Measurements from ENCODE around the gene NR2F2. TPM values are rescaled to one million over a fixed set of nuclear protein-coding genes. Genes with fewer than 3 reads are reported as not detected.
A peak's percentile ranks its signal among the peaks of the same experiment; 100 is the strongest.

NR2F2 gene
- polyA plus RNA-seq, 1 donor from 2014 or later, result 0.07 TPM

GRCh38 chr15:96322536-96323318, 7.8 kb upstream of the NR2F2 start:
- Histone ChIP-seq H3K4me2 (ENCODE audit: low read length) (no peak overlapping the region), H3K36me3 (ENCODE audit: insufficient read depth, low read length) (no peaks in the 10 kb centered on the region), H3K9me2 (ENCODE audit: insufficient read depth, low read length) (no peaks in the 10 kb centered on the region), H3K27ac (ENCODE audit: low read length) (no peak overlapping the region), H3K79me2 (replicated peaks; ENCODE audit: insufficient read depth, low read length) (no peaks in the 10 kb centered on the region), H3K4me3 (ENCODE audit: low read length) (no peak overlapping the region), H4K20me1 (ENCODE audit: insufficient read depth) (no peaks in the 10 kb centered on the region), H3F3A (ENCODE audit: insufficient read depth, low read length, poor library complexity, severe bottlenecking) (no peaks in the 10 kb centered on the region), H3K9ac (ENCODE audit: low read length) (no peak overlapping the region), H3K9me3 (ENCODE audit: low read length) (no peaks in the 10 kb centered on the region), H3K27me3 (ENCODE audit: insufficient read depth, low read depth, low read length) (peaks cover 100% of the 10 kb centered on the region), H2AFZ (ENCODE audit: low read depth, low read length) (no peak overlapping the region)
- peak; percentile 95 for TF ChIP-seq EZH2 (IDR thresholded peaks at IDR 0.05; ENCODE audit: borderline replicate concordance, insufficient read depth, low read length, poor library complexity, severe bottlenecking)
- TF ChIP-seq, protein P1, sequence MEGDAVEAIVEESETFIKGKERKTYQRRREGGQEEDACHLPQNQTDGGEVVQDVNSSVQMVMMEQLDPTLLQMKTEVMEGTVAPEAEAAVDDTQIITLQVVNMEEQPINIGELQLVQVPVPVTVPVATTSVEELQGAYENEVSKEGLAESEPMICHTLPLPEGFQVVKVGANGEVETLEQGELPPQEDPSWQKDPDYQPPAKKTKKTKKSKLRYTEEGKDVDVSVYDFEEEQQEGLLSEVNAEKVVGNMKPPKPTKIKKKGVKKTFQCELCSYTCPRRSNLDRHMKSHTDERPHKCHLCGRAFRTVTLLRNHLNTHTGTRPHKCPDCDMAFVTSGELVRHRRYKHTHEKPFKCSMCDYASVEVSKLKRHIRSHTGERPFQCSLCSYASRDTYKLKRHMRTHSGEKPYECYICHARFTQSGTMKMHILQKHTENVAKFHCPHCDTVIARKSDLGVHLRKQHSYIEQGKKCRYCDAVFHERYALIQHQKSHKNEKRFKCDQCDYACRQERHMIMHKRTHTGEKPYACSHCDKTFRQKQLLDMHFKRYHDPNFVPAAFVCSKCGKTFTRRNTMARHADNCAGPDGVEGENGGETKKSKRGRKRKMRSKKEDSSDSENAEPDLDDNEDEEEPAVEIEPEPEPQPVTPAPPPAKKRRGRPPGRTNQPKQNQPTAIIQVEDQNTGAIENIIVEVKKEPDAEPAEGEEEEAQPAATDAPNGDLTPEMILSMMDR (IDR thresholded peaks at IDR 0.05; ENCODE audit: poor library complexity, severe bottlenecking), result no peak

DNA sequence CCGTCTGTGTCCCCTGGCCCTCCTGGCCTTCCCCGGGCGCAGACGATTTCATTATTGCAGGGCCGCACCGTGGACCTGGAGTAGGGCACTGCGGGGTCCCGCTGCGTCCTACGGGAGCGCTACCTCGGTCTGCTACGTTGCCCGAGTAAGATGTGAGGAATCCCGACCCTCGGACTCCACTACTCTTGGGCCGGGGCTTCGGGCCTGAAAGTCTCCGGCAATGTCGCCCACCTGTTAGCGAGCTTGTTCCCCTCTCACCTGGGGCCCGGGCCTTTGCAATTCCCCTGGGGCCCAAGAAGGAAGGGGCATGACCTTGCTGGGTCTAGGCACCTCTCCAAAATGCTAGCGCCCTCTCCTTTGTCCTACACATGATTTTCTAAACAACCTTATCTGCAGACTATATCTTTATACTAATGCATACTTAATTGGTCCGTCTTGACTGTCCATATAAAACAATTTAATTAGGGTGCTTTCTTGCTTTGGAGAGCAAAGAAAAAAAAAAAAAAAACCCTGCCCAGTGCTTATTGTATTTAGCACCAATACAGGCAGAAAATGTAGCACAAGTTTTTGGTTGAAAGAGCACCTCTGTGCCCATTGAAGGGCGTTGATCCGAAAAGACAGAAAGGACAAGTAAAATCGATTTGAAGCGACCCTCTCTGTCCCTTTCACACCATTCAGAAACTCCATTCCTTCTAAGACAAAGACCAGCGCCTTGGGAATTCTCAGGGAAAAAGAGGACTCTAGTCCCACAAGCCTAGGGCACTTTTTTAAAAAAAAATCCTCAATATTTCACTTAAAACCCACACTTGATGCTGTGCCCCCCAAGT, 7.0 kb upstream of the NR2F2 start:
- H3K4me2 ChIP-seq (ENCODE audit: low read length), result no peak overlapping the region
- H3K9me2 ChIP-seq (ENCODE audit: insufficient read depth, low read length), result no peaks in the 10 kb centered on the region
- H4K20me1 ChIP-seq (ENCODE audit: insufficient read depth), result no peaks in the 10 kb centered on the region
- no peak overlapping the region for H3K27ac ChIP-seq (ENCODE audit: low read length)
- no peaks in the 10 kb centered on the region for H3K9me3 ChIP-seq (ENCODE audit: low read length)
- no peaks in the 10 kb centered on the region for H3F3A ChIP-seq (ENCODE audit: insufficient read depth, low read length, poor library complexity, severe bottlenecking)
- peaks cover 100% of the 10 kb centered on the region for H3K27me3 ChIP-seq (ENCODE audit: insufficient read depth, low read depth, low read length)
- no peak overlapping the region for H3K9ac ChIP-seq (ENCODE audit: low read length)
- no peaks in the 10 kb centered on the region for H3K36me3 ChIP-seq (ENCODE audit: insufficient read depth, low read length)
- no peaks in the 10 kb centered on the region for H3K79me2 ChIP-seq (replicated peaks; ENCODE audit: insufficient read depth, low read length)
- TF ChIP-seq EP300 (conservative IDR thresholded peaks at IDR 0.05; ENCODE audit: poor library complexity, severe bottlenecking) (no peak), RAD21 (conservative IDR thresholded peaks at IDR 0.05) (no peak), EZH2 (IDR thresholded peaks at IDR 0.05; ENCODE audit: borderline replicate concordance, insufficient read depth, low read length, poor library complexity, severe bottlenecking) (no peak), MXI1 (conservative IDR thresholded peaks at IDR 0.05; ENCODE audit: poor library complexity, severe bottlenecking) (no peak), POLR2AphosphoS5 (IDR thresholded peaks at IDR 0.05) (no peak), TAF1 (IDR thresholded peaks at IDR 0.05; ENCODE audit: low read depth) (no peak), SMC3 (conservative IDR thresholded peaks at IDR 0.05; ENCODE audit: poor library complexity) (no peak)
- TF ChIP-seq, protein P1 (IDR thresholded peaks at IDR 0.05; ENCODE audit: poor library complexity, severe bottlenecking), result no peak
- TF ChIP-seq, protein P2, sequence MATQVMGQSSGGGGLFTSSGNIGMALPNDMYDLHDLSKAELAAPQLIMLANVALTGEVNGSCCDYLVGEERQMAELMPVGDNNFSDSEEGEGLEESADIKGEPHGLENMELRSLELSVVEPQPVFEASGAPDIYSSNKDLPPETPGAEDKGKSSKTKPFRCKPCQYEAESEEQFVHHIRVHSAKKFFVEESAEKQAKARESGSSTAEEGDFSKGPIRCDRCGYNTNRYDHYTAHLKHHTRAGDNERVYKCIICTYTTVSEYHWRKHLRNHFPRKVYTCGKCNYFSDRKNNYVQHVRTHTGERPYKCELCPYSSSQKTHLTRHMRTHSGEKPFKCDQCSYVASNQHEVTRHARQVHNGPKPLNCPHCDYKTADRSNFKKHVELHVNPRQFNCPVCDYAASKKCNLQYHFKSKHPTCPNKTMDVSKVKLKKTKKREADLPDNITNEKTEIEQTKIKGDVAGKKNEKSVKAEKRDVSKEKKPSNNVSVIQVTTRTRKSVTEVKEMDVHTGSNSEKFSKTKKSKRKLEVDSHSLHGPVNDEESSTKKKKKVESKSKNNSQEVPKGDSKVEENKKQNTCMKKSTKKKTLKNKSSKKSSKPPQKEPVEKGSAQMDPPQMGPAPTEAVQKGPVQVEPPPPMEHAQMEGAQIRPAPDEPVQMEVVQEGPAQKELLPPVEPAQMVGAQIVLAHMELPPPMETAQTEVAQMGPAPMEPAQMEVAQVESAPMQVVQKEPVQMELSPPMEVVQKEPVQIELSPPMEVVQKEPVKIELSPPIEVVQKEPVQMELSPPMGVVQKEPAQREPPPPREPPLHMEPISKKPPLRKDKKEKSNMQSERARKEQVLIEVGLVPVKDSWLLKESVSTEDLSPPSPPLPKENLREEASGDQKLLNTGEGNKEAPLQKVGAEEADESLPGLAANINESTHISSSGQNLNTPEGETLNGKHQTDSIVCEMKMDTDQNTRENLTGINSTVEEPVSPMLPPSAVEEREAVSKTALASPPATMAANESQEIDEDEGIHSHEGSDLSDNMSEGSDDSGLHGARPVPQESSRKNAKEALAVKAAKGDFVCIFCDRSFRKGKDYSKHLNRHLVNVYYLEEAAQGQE (IDR thresholded peaks at IDR 0.05; ENCODE audit: borderline replicate concordance), result no peak
- no peak overlapping the region for H2AFZ ChIP-seq (ENCODE audit: low read depth, low read length)
- H3K4me3 ChIP-seq (ENCODE audit: low read length), result no peak overlapping the region

Data from neural cell (in vitro differentiated cells).